HAP-1 (cell line): ENCODE measurements around the gene ANO8.
"Not testable (repeated sequence)": the region's sequence is repeated elsewhere in the genome, so short reads cannot be mapped to it uniquely, and the experiment has no call there.

Experiments used
- DNase-seq, 2 experiments: peaks; one replicate each; pipeline ENCODE4 v3.0.0-alpha.2; 2016 to 2020; ENCODE audit warnings: low spot score in 2 of 2
- H3K27me3 ChIP-seq: fragments of 250-450 bp; sonication (Bioruptor Pico); 2 replicates; pipeline ENCODE4 v1.5.1; 2020; ENCODE audit warnings: low read depth, mild to moderate bottlenecking, moderate library complexity
- H3K36me3 ChIP-seq: fragments of 250-450 bp; sonication (Bioruptor Pico); replicated peaks from 2 replicates; pipeline ENCODE4 v1.5.1; 2020; ENCODE audit warnings: mild to moderate bottlenecking
- H3K4me1 ChIP-seq: fragments of 250-450 bp; sonication (Bioruptor Pico); 2 replicates; pipeline ENCODE4 v1.5.1; 2020; ENCODE audit warnings: mild to moderate bottlenecking
- H3K4me3 ChIP-seq: fragments of 250-450 bp; sonication (Bioruptor Pico); 2 replicates; pipeline ENCODE4 v1.5.1; 2020; ENCODE audit warnings: mild to moderate bottlenecking, moderate library complexity
- H3K9me3 ChIP-seq: fragments of 250-450 bp; sonication (Bioruptor Pico); 2 replicates; pipeline ENCODE4 v1.5.1; 2020; ENCODE audit warnings: mild to moderate bottlenecking, moderate library complexity
- in situ Hi-C: fragments of 300-500 bp; cut with MboI; formaldehyde crosslinking; loops from 3 replicates; pipeline ENCODE4 v1.14.3; 2020; ENCODE audit warnings: low sequenced_read_pairs, inconsistent platforms, mixed read lengths

Gene ANO8

GRCh38 chr19:17286752-17287151 is 47.9 kb downstream of the ANO8 start:
- H3K27me3 ChIP-seq = no peaks in the 10 kb centered on the region
- peaks cover 36% of the 10 kb centered on the region for H3K36me3 ChIP-seq
- no peaks in the 10 kb centered on the region for H3K9me3 ChIP-seq
- DNase-seq = no peak
- in situ Hi-C loops = no loop called here
- H3K4me1 ChIP-seq = peaks cover 6% of the 10 kb centered on the region
- H3K4me3 ChIP-seq = no peak overlapping the region

GRCh38 chr19:17286263-17286662 is 48.4 kb downstream of the ANO8 start:
- Histone ChIP-seq H3K4me1 (peaks cover 11% of the 10 kb centered on the region), H3K27me3 (no peaks in the 10 kb centered on the region), H3K9me3 (no peaks in the 10 kb centered on the region), H3K36me3 (peaks cover 37% of the 10 kb centered on the region), H3K4me3 (no peak overlapping the region)
- in situ Hi-C loops = no loop called here
- DNase-seq = no peak

- H3K4me1 ChIP-seq = peaks cover 15% of the 10 kb centered on the region
- no peak for DNase-seq
- in situ Hi-C loops = no loop called here
- no peaks in the 10 kb centered on the region for H3K9me3 ChIP-seq
- H3K27me3 ChIP-seq = no peaks in the 10 kb centered on the region
- H3K36me3 ChIP-seq = peaks cover 40% of the 10 kb centered on the region
- no peak overlapping the region for H3K4me3 ChIP-seq
These were observed 49.1 kb downstream of the ANO8 start for GRCh38 chr19:17285415-17286135.

GRCh38 chr19:17283504-17283996 is 51.1 kb downstream of the ANO8 start:
- peaks cover 15% of the 10 kb centered on the region for H3K4me1 ChIP-seq
- H3K9me3 ChIP-seq = no peaks in the 10 kb centered on the region
- peaks cover 49% of the 10 kb centered on the region for H3K36me3 ChIP-seq
- no peak overlapping the region for H3K4me3 ChIP-seq
- H3K27me3 ChIP-seq = no peaks in the 10 kb centered on the region
- no peak for DNase-seq
- in situ Hi-C loops = loop anchor here (5.0 kb wide), 1 partner anchor 216 kb away; no protein-coding TSS in a partner anchor

- H3K4me1 ChIP-seq = peaks cover 15% of the 10 kb centered on the region
- DNase-seq = peak; percentile 78 to 94
- no peaks in the 10 kb centered on the region for H3K27me3 ChIP-seq
- peaks cover 54% of the 10 kb centered on the region for H3K36me3 ChIP-seq
- in situ Hi-C loops = loop anchor here (5.0 kb wide), 1 partner anchor 215 kb away; no protein-coding TSS in a partner anchor
- H3K9me3 ChIP-seq = no peaks in the 10 kb centered on the region
- H3K4me3 ChIP-seq = peak overlapping the region; percentile 59
These were observed 52.0 kb downstream of the ANO8 start for GRCh38 chr19:17282488-17283125.

- Histone ChIP-seq H3K36me3 (peaks cover 62% of the 10 kb centered on the region), H3K4me3 (peak within 1 kb of the TSS; percentile 59), H3K4me1 (peaks cover 15% of the 10 kb centered on the region), H3K9me3 (no peaks in the 10 kb centered on the region), H3K27me3 (no peaks in the 10 kb centered on the region)
- in situ Hi-C loops = loop anchor here (5.0 kb wide), 1 partner anchor 214 kb away; no protein-coding TSS in a partner anchor
- DNase-seq = peak; percentile 36 to 84
These were observed 53.0 kb downstream of the ANO8 start, which contains the start of gene ANKLE1 for GRCh38 chr19:17281391-17282304. Gene ANKLE1, plus strand, starts transcription at chr19:17281901. Its CDS starts 20 bp downstream, at chr19:17281921.

GRCh38 chr19:17279436-17279835 is 55.2 kb downstream of the ANO8 start:
- H3K9me3 ChIP-seq = no peaks in the 10 kb centered on the region
- in situ Hi-C loops = no loop called here
- no peaks in the 10 kb centered on the region for H3K27me3 ChIP-seq
- H3K4me3 ChIP-seq = no peak overlapping the region
- peaks cover 64% of the 10 kb centered on the region for H3K36me3 ChIP-seq
- H3K4me1 ChIP-seq = peaks cover 15% of the 10 kb centered on the region
- no peak for DNase-seq

GRCh38 chr19:17275441-17276175 is 59.0 kb downstream of the ANO8 start:
- no peak for DNase-seq
- H3K36me3 ChIP-seq = peaks cover 69% of the 10 kb centered on the region
- H3K4me3 ChIP-seq = no peak overlapping the region
- no peaks in the 10 kb centered on the region for H3K4me1 ChIP-seq
- in situ Hi-C loops = no loop called here
- no peaks in the 10 kb centered on the region for H3K9me3 ChIP-seq
- H3K27me3 ChIP-seq = no peaks in the 10 kb centered on the region

- H3K4me1 ChIP-seq, H3K4me3 ChIP-seq, in situ Hi-C loops, H3K27me3 ChIP-seq, DNase-seq, H3K9me3 ChIP-seq: not testable (repeated sequence)
- H3K36me3 ChIP-seq = peaks cover 69% of the 10 kb centered on the region
These were observed 59.8 kb downstream of the ANO8 start for GRCh38 chr19:17274892-17275291.
